ENCODE data around the gene CRYGS.
"Not testable (repeated sequence)": the region's sequence is repeated elsewhere in the genome, so short reads cannot be mapped to it uniquely, and the experiment has no call there.

- not testable (repeated sequence) for TF ChIP-seq CTCF (conservative IDR thresholded peaks at IDR 0.05; ENCODE audit: low read length); EZH2phosphoT487 (IDR thresholded peaks at IDR 0.05; ENCODE audit: borderline replicate concordance, low read depth, low read length)
These were observed 44.2 kb downstream of the CRYGS start for GRCh38 chr3:186499949-186500348.

Measured in OCI-LY7 (cell line).